GM19239 (cell line): ENCODE measurements around the gene YBX1.
"Not testable (repeated sequence)": the region's sequence is repeated elsewhere in the genome, so short reads cannot be mapped to it uniquely, and the experiment has no call there.

Experiments
- DNase-seq: peaks from one replicate; pipeline ENCODE4 v3.0.0; 2011; ENCODE audit warnings: low spot score; ENCODE audit not compliant: insufficient read length
- FAIRE-seq: peaks from 2 replicates; lab custom pipeline; 2011; peaks lifted over from hg19 to GRCh38; lab: Jason Lieb, UNC

The YBX1 gene

GRCh38 chr1:42681741-42682483 lies at the start of gene YBX1:
YBX1 (plus strand) TSS chr1:42682418; CDS start chr1:42682566, 148 bp downstream.
- FAIRE-seq = peak; percentile 86
- peak; percentile 90 for DNase-seq

- FAIRE-seq (no peak), DNase-seq (no peak)
Measured at GRCh38 chr1:42639116-42639515, 43.1 kb upstream of the YBX1 start.

GRCh38 chr1:42646056-42646455 lies 36.2 kb upstream of the YBX1 start:
- FAIRE-seq (no peak), DNase-seq (no peak)

- FAIRE-seq (no peak), DNase-seq (no peak)
Measured at GRCh38 chr1:42657201-42657600, 25.0 kb upstream of the YBX1 start.

- DNase-seq = peak; percentile 88
- peak; percentile 92 for FAIRE-seq
Measured at GRCh38 chr1:42657981-42658876, 24.0 kb upstream of the YBX1 start, which contains the start of gene PPIH. PPIH (plus strand) TSS chr1:42658423; CDS start chr1:42658447, 24 bp downstream.

- no peak for DNase-seq
- no peak for FAIRE-seq
Measured at GRCh38 chr1:42658877-42659337, 23.3 kb upstream of the YBX1 start.

GRCh38 chr1:42660907-42661500 lies 21.2 kb upstream of the YBX1 start:
- no peak for DNase-seq
- FAIRE-seq = peak; percentile 47

- FAIRE-seq = no peak
- DNase-seq = no peak
Measured at GRCh38 chr1:42669936-42670335, 12.3 kb upstream of the YBX1 start.

- FAIRE-seq = no peak
Measured at GRCh38 chr1:42670425-42670824, 11.8 kb upstream of the YBX1 start.

GRCh38 chr1:42674214-42674613 lies 8.0 kb upstream of the YBX1 start:
- FAIRE-seq = no peak

More at GRCh38 chr1:42670425-42670824, 11.8 kb upstream of the YBX1 start:
- no peak for DNase-seq

GRCh38 chr1:42674682-42675081 lies 7.5 kb upstream of the YBX1 start:
- FAIRE-seq (no peak), DNase-seq (no peak)

More at GRCh38 chr1:42674214-42674613, 8.0 kb upstream of the YBX1 start:
- DNase-seq = no peak

- FAIRE-seq (no peak), DNase-seq (no peak)
Measured at GRCh38 chr1:42675467-42675866, 6.8 kb upstream of the YBX1 start.

GRCh38 chr1:42676534-42677087 lies 5.6 kb upstream of the YBX1 start:
- DNase-seq = no peak
- no peak for FAIRE-seq

GRCh38 chr1:42679364-42679983 lies 2.7 kb upstream of the YBX1 start:
- FAIRE-seq (no peak), DNase-seq (no peak)

- DNase-seq = no peak
- FAIRE-seq = no peak
Measured at GRCh38 chr1:42680055-42680454, 2.2 kb upstream of the YBX1 start.

- peak; percentile 66 for FAIRE-seq
Measured at GRCh38 chr1:42680921-42681683, 1.1 kb upstream of the YBX1 start.

GRCh38 chr1:42682484-42682738 lies 193 bp downstream of the YBX1 start:
- DNase-seq, FAIRE-seq: not testable (repeated sequence)

More at GRCh38 chr1:42680921-42681683, 1.1 kb upstream of the YBX1 start:
- no peak for DNase-seq

GRCh38 chr1:42682739-42683531 lies 717 bp downstream of the YBX1 start:
- DNase-seq = peak; percentile 48
- no peak for FAIRE-seq
